Gastroesophageal sphincter (tissue), 4 donors: ENCODE measurements around the gene ANKRD9. TPM values are rescaled to one million over a fixed set of nuclear protein-coding genes. Genes with fewer than 3 reads are reported as not detected.

ENCODE experiments used
- ATAC-seq: fragments of 150-250 bp; one replicate; pipeline ENCODE4 v1.9.1; 2016; ENCODE audit warnings: mild to moderate bottlenecking, moderate library complexity
- H3K27ac ChIP-seq, 4 donors: fragments of 200-600 bp; sonication (generic) in 3 of 4; 1 replicate in 3 of 4; 2 replicates in 1 of 4; pipeline ENCODE4 v1.5.1; 2016 to 2019
- H3K27me3 ChIP-seq: fragments of 200-600 bp; sonication (generic); one replicate; pipeline ENCODE4 v1.5.1; 2019
- H3K36me3 ChIP-seq, 2 donors: fragments of 200-600 bp; sonication (generic); one replicate each; pipeline ENCODE4 v1.5.1; 2019; ENCODE audit warnings: control low read depth in 1 of 2
- H3K4me1 ChIP-seq, 3 donors: fragments of 200-600 bp; sonication (generic); 1 replicate in 2 of 3; 2 replicates in 1 of 3; pipeline ENCODE4 v1.5.1; 2016 to 2019; ENCODE audit warnings: control low read depth in 2 of 3
- H3K4me3 ChIP-seq, 2 donors: fragments of 200-600 bp; sonication (generic); one replicate each; pipeline ENCODE4 v1.5.1; 2019; ENCODE audit warnings: mild to moderate bottlenecking in 1 of 2, moderate library complexity in 1 of 2
- H3K9me3 ChIP-seq, 3 donors: fragments of 200-600 bp; sonication (generic); one replicate each; pipeline ENCODE4 v1.5.1; 2017 to 2019; ENCODE audit warnings: control low read depth in 2 of 3
- EP300 ChIP-seq: sonication (generic); formaldehyde crosslinking; IDR thresholded peaks from one replicate; pipeline ENCODE4 v1.6.1; 2017; ENCODE audit warnings: antibody characterized with exemption, mild to moderate bottlenecking
- POLR2A ChIP-seq, 2 donors: fragments of 450-650 bp; IDR thresholded peaks; one replicate each; pipeline ENCODE4 v1.6.1; 2017; ENCODE audit warnings: antibody characterized with exemption in 2 of 2, mild to moderate bottlenecking in 2 of 2, moderate library complexity in 1 of 2
- POLR2AphosphoS5 ChIP-seq: sonication (generic); formaldehyde crosslinking; IDR thresholded peaks from one replicate; pipeline ENCODE4 v1.6.1; 2017; ENCODE audit warnings: antibody characterized with exemption
- WGBS, 2 donors: methylation state at CpG; one replicate each; pipeline ENCODE4 v1.1.5; 2018; ENCODE audit warnings: low coverage in 1 of 2; 5-methylcytosine and 5-hydroxymethylcytosine counted together
- total RNA-seq, 4 donors: library from RNA; depleted of rRNA; stranded (reverse); fragments of >200 nt; gene quantifications; one replicate each; pipeline ENCODE4 v1.1.0, GENCODE V29; 2016
- TF ChIP-seq, protein P1 (sequence below), 4 experiments: fragments of 200-600 bp in 2 of 4; fragments of 450-650 bp in 2 of 4; sonication (generic) in 1 of 4; IDR thresholded peaks; one replicate each; pipeline ENCODE4 v1.5.1; 2017 to 2019; ENCODE audit warnings: antibody characterized with exemption in 4 of 4, mild to moderate bottlenecking in 2 of 4, moderate library complexity in 2 of 4

ANKRD9 gene
- total RNA-seq, 4 donors from 2014 or later: 19.4 to 44.2 (median 31.3) TPM

DNA sequence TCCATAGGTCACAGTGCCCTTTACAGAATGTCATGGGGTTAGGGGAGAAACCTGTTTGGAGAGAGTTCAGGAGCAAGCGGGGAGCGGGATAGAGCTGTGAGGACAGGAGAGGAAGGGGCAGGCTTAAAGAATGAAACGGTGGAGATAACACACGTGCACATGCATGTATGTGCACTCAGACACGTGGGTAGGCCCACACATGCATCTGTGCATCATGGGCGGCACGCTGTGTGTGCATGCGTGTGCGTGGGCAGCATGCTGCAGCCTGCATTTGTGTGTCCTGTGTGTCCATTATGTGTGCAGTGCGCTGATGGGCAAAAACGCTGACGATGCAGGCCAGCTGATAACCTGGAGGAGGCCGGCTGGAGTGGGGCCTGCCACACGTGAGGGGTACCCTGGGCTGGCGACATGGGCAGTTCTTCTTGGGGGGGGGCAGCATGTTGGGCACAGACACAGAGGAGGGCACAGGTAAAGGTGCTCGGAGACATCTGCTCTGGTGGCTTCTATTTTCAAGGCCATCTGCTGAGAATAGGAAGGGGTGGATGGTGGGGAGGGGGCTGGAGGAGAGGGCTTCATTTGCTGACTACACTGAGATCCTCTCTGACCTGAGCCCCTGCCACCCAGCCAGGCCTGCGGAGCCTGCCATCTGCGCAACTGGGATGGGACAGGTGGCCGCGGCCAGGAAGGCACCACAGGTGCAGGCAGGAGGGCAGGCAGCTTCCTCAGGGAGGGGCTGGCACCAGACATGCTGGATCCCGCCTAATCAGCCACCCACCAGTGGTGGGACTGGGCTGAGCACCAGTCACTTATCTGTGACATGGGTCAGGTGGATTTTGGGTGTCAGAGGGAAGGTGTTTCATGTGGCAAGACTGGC, 4.6 kb upstream of the ANKRD9 start:
- Histone ChIP-seq H3K4me1 (peaks cover 0 to 27% (median 9%) of the 10 kb centered on the region in 3 donors), H3K36me3 (no peaks in the 10 kb centered on the region), H3K27ac (no peak overlapping the region), H3K4me3 (no peak overlapping the region), H3K9me3 (no peaks in the 10 kb centered on the region), H3K27me3 (no peaks in the 10 kb centered on the region)
- no peak for ATAC-seq
- no peak for TF ChIP-seq EP300
- no peak for TF ChIP-seq POLR2AphosphoS5
- TF ChIP-seq POLR2A (IDR thresholded peaks at IDR 0.05): no peak
- TF ChIP-seq, protein P1, sequence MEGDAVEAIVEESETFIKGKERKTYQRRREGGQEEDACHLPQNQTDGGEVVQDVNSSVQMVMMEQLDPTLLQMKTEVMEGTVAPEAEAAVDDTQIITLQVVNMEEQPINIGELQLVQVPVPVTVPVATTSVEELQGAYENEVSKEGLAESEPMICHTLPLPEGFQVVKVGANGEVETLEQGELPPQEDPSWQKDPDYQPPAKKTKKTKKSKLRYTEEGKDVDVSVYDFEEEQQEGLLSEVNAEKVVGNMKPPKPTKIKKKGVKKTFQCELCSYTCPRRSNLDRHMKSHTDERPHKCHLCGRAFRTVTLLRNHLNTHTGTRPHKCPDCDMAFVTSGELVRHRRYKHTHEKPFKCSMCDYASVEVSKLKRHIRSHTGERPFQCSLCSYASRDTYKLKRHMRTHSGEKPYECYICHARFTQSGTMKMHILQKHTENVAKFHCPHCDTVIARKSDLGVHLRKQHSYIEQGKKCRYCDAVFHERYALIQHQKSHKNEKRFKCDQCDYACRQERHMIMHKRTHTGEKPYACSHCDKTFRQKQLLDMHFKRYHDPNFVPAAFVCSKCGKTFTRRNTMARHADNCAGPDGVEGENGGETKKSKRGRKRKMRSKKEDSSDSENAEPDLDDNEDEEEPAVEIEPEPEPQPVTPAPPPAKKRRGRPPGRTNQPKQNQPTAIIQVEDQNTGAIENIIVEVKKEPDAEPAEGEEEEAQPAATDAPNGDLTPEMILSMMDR (IDR thresholded peaks at IDR 0.05): no peak
- 89 to 93% methylated on average over 5 to 17 of the region's 21 CpGs for WGBS, 2 donors

DNA sequence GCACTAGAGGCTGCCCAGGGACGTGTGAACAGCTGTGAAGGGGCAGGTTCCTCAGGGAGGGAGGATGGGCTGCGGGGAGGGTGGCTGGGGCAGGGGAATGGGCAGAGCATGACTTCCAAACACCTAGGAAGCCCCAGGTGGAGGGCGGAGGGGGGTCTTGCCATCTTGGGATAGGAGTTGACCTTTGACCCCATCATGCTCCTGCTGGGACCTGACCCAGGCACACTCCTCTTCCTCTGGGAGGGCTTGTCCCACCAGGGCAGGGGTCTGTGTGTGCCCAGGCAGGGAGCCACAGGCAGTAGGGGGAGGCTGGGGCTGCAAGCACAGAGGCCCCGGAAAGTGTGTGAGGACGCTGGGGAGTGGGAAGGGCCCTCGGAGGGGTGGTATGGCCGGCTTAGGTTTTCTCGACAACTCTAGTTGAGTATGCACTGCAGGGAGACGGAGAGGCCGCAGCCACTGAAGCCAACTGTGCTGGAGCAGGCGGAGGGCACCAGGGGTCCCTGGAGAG, 3.3 kb upstream of the ANKRD9 start:
- peaks cover 0 to 39% (median 9%) of the 10 kb centered on the region in 3 donors for H3K4me1 ChIP-seq
- WGBS, 2 donors: 97 to 100% methylated on average over 3 to 6 of the region's 11 CpGs
- no peak overlapping the region for H3K27ac ChIP-seq
- H3K36me3 ChIP-seq: no peaks in the 10 kb centered on the region
- H3K9me3 ChIP-seq: no peaks in the 10 kb centered on the region
- H3K4me3 ChIP-seq: no peak overlapping the region
- no peak for ATAC-seq
- no peak for TF ChIP-seq POLR2A (IDR thresholded peaks at IDR 0.05)
- TF ChIP-seq EP300: no peak
- TF ChIP-seq, protein P1 (IDR thresholded peaks at IDR 0.05): no peak
- no peak for TF ChIP-seq POLR2AphosphoS5
- H3K27me3 ChIP-seq: no peaks in the 10 kb centered on the region

DNA sequence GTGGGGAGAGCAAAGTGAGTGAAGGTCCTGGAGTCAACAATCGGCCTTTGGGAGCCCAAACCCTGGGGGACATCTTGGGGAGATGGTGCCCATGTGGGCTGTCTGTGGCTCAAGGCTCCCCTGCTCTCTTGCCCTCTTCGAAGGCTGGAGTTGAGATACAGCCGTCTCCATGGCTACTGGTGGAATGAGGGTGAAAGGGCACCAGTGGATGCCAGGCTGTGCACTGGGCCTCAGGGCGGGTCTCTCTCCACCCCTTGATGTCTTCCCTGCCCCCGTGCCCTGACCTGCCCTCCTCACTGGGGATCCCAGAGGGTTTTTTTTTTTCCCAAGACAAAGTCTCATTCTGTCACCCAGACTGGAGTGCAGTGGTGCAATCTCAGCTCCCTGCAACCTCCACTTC, 2.0 kb upstream of the ANKRD9 start:
- Histone ChIP-seq H3K36me3 (peaks cover 0 to 11% of the 10 kb centered on the region in 2 donors), H3K4me1 (peaks cover 0 to 30% (median 9%) of the 10 kb centered on the region in 3 donors), H3K27me3 (no peaks in the 10 kb centered on the region), H3K9me3 (no peaks in the 10 kb centered on the region), H3K27ac (no peak overlapping the region), H3K4me3 (no peak overlapping the region)
- no peak for ATAC-seq
- 85% methylated on average over 4 of the region's 5 CpGs; no CpG with 5 or more reads in 1 of the 2 donors for WGBS, 2 donors
- TF ChIP-seq, protein P1 (IDR thresholded peaks at IDR 0.05): no peak
- no peak for TF ChIP-seq POLR2A (IDR thresholded peaks at IDR 0.05)

DNA sequence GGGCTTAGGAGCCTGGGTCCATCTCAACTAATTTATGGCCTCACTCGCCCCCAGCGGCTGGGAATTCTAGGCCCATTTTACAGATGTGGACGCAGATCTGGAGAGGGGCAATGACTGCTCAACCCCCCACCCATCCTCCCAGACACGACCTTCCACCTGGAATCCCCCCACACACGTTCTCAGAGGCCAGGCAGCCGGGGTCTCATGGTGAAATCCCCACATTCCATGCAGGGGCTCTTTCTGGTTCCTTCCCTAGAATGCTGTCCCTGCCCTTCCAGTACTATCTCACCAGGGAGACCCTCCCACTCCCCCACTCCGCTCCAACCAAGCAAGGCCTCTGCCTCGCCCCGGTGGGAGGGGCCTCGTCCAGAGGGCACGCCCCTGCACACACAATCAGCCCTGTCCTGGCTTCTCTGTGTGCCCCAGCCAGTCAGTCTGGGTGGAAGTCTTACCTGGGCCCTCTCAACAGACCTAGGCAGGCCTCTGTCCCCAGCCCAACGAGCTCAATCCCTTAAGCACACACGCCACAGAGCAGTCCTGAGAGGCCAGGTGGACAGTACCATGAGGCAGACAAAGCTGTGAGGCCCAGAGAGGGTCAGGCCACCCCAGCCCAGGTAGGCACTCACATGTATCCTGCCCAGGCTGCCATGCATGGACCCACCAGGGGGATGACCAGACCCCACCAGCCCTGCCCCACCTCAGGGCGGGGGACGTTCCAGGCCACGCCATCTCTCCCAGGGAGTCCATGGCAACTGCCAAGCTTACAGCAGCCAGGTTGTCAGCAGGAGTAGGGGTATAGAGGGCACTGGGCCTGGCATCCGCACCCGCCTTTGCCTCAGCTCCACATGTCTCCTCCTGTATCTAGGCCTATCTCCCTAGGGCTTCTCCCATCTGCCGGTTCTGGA, 1.3 kb upstream of the ANKRD9 start:
- Histone ChIP-seq H3K4me3 (peak overlapping the region in 1 of 2 donors; percentile 64), H3K4me1 (peaks cover 0 to 26% (median 6%) of the 10 kb centered on the region in 3 donors), H3K9me3 (no peaks in the 10 kb centered on the region), H3K27ac (peak overlapping the region in 2 of 4 donors; percentile 91 to 93), H3K27me3 (no peaks in the 10 kb centered on the region), H3K36me3 (peaks cover 0 to 18% of the 10 kb centered on the region in 2 donors)
- TF ChIP-seq POLR2A (IDR thresholded peaks at IDR 0.05) (no peak), EP300 (no peak), POLR2AphosphoS5 (no peak)
- TF ChIP-seq, protein P1 (IDR thresholded peaks at IDR 0.05): no peak
- ATAC-seq: no peak
- 76 to 83% methylated on average over 1 to 6 of the region's 19 CpGs for WGBS, 2 donors
